Activated T-helper 9 cell treated with anti-CD3 and anti-CD28 coated beads, Interleukin-2, amount 50 U/mL, for 16 hours (primary cell): ENCODE measurements around the gene FOXP1.
"Not testable (repeated sequence)": the region's sequence is repeated elsewhere in the genome, so short reads cannot be mapped to it uniquely, and the experiment has no call there.

Source experiments
- DNase-seq: peaks from one replicate; pipeline ENCODE4 v3.0.0-alpha.2; 2020; ENCODE audit warnings: low read depth

Gene FOXP1

GRCh38 chr3:71330505-71330904 lies 253.0 kb downstream of the FOXP1 start:
- DNase-seq: no peak

DNA sequence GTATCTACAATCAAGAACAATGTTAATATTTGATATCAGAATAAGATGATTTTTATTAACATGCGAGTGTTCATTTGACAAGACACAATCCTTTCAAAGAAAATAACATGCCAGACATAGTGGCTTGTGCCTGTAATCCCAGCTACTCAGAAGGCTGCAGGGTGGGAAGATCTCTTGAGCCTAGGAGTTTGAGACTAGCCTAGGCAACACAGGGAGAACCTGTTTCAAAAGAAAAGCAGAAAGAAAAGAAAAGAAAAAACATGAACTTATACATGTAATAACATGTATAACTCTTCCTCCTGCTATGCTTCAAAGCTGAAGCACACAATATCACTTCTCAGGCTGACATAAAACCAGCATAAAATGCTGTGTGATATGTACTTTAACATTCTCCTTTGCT lies 253.7 kb downstream of the FOXP1 start:
- no peak for DNase-seq

DNA sequence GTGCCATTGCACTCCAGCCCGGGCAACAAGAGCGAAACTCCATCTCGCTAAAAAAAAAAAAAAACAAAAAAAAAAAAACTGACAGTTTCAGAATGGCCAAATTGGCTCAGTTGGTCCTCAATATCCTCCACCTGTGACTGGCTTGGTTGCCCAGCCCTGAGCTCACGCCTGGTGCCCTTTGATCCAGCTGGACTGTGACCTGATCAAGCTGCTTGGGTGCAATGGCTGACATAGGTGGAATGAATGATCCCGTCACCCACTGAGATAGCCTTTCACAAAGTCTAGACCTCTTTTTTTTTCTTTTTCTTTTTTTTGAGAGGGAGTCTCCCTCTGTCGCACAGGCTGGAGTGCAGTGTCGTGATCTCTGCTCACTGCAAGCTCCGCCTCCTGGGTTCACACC lies 254.6 kb downstream of the FOXP1 start:
- no peak for DNase-seq

GRCh38 chr3:71327936-71328335 lies 255.6 kb downstream of the FOXP1 start:
- no peak for DNase-seq

- no peak for DNase-seq
These were observed 257.8 kb downstream of the FOXP1 start for GRCh38 chr3:71325715-71326114.

- not testable (repeated sequence) for DNase-seq
These were observed 259.3 kb downstream of the FOXP1 start for GRCh38 chr3:71324224-71324623.

- DNase-seq: no peak
These were observed 260.0 kb downstream of the FOXP1 start for GRCh38 chr3:71323558-71323957.

DNA sequence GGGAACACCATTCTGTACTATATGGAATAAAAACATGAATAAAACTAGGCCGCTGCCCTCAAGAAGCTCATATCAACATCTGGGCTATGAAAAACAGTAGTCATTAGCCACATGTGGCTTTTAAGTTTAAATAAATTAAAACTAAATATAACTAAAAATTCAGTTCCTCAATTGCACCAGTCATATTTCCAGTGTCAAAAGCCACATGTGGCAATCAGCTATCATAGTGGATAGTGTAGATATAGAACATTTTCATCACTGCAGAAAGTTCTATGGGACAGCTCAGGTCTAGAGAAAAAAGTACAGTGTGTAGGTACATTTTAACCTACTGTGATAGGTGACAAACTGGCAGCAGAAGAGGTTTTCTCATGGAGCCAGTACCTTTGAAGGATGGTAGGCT lies 261.4 kb downstream of the FOXP1 start:
- DNase-seq: no peak

- no peak for DNase-seq
These were observed 263.8 kb downstream of the FOXP1 start for GRCh38 chr3:71319771-71320170.

DNA sequence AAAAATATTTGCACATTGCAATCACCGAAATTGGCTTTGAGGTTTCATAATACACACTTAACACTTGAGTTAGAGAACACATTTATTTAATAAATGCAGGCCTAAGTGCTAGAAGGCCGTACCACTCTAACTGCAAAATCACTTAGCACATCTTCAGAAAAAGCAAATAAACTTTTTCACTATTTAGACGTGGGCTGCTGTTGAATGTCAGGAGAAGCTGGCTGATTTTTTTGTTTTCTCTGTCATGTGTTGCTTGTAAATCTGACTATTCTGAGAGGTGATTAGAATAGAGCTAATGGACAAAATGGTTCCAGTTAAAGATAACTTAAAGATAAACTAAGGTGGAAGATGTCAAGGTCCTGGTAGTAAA lies 265.1 kb downstream of the FOXP1 start:
- DNase-seq: no peak

GRCh38 chr3:71317749-71318457 lies 265.6 kb downstream of the FOXP1 start:
- DNase-seq: no peak

GRCh38 chr3:71317140-71317539 lies 266.4 kb downstream of the FOXP1 start:
- DNase-seq: no peak

DNA sequence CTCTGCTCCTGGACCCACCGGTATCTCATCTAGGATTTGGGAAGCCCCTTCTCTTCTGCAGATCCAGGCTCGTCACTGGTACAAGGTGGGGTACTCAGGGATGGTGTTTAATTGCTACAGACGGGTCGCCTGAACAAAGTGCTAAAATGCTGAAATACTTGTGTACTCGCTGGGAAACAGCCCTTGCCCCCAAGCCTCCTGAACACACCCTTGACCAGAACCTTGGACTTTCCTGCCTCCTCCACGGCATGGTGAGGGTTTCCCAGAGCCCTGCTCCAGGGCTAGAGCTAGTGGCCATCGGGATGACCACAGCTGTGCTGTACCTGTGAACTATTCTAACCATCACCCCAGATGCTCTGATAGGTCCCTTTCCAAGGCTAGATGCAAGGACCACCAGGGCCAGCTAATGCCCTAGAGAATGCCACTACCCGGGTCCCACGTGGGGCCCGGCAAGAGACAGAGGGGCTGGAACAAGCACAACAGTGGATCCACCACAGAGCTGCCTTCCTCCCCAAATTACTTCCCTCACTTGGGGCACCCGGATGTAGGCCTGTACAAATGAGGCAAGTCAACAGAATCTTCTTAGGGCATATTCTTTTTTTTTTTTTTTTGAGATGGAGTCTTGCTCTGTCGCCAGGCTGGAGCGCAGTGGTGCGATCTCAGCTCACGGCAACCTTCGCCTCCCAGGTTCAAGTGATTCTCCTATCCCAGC lies 267.3 kb downstream of the FOXP1 start:
- no peak for DNase-seq

GRCh38 chr3:71315431-71315830 lies 268.1 kb downstream of the FOXP1 start:
- DNase-seq: no peak

- no peak for DNase-seq
These were observed 269.7 kb downstream of the FOXP1 start for GRCh38 chr3:71313844-71314243.

- DNase-seq: no peak
These were observed 271.1 kb downstream of the FOXP1 start for GRCh38 chr3:71312461-71312860.

DNA sequence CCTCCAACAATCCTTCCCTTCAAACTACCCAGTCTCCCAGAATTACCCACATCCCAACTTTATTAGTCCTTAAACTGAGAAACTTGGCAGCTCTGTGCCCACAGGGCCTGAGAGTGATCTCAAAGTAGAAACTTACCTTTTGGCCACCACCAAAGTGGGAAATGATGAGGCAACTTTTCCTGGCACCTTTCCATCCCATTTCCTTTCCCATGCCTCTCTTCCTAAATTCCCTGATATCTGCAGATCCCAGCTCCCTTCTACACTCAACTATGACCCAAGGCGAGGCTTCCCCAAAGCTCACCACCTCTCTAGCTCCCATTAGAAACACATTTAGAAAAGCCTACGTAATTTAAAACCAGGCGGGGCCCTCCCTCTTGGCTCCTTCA lies 271.9 kb downstream of the FOXP1 start:
- DNase-seq: no peak

DNA sequence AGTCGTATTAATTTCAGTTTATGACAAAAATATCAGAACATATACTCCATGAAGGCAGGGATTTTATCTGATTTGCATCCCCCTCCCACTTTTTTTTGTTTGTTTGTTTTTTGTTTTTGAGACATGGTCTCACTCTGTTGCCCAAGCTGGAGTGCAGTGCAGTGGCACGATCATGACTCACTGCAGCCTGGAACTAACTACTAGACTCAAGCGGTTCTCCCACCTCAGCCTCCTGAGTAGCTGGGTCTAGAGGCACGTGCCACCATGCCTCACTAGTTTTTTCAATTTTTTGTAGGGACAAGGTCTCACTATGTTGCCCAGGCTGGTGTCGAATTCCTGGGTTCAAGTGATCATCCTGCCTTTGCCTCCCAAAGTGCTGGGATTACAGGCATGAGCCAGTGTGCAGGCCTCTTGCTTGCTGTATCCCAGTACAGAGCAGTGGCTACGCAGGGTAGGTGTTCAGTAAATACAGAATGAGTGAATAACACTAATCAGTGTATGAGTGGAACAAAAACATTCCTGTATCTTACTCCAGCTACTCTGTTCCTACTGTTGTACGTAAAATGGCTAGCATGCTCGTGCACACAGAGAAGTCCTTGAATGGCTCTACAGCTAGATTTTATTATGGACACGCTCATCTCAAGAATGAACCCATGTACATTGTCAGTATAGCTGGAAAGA lies 272.4 kb downstream of the FOXP1 start:
- no peak for DNase-seq

DNA sequence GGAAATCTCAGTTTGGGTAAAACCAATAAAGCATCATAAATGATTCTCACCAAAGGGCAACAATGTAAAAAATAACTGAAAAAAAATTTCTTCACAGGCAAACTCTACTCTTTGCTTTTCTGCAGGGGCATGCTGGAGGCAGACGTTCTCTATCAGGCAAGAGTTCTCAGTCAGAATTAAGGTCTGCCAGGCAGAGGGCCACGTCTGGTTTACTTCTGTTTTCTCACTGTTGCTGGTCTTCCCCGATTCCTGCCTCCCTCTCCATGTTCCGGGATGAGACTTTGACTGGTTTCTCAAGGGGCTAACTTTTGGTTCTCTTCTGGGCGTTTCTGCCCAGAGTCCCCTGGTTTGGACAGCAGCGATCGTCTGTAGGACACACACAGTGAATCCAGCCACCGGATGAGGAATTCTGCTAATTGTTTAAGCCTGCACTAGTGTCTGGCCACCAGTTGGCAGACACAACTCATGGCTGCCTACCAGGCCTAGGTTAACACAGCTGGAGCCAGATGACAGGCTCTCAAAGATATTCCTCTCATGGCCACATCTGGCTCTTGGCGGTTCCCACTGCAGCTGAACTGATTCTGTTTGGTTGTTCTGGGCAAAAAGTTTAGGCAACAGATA lies 273.1 kb downstream of the FOXP1 start:
- DNase-seq: no peak

DNA sequence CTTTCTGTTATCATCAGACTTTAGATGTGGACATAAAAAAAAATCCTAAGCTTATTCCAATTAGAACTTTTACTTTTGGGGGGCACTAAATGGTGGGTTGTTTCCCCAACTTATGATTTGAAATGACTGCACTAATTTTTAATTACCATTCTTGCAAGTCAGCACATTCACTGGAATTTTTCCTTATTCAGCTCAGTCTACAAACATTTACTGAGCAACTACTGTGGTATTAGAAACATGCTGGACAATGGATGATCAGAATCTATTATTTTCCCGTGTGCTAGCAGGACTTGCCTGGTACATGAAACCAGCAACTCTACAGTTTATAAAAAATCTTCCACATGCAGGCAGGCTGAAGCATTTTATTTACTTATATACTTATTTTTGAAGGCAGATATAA lies 273.6 kb downstream of the FOXP1 start:
- no peak for DNase-seq

DNA sequence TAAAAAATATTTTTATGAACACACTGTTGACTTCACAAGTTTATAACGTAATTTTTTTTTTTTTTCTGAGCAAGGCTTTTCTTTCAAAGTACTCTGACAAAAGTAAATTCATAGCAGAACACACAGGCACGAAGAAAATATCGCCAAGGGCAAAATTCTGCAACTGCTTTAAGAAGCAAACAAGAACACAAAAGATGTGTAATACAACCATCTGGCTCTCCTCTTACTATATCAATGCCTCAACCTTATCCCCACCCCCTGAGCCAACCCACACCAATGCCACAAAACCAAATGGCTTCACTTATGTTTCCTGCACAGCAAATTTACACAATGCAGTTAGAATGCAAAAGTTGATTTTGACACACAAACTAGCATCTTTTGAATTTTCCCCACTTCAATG lies 274.2 kb downstream of the FOXP1 start:
- peak; percentile 16 for DNase-seq

DNA sequence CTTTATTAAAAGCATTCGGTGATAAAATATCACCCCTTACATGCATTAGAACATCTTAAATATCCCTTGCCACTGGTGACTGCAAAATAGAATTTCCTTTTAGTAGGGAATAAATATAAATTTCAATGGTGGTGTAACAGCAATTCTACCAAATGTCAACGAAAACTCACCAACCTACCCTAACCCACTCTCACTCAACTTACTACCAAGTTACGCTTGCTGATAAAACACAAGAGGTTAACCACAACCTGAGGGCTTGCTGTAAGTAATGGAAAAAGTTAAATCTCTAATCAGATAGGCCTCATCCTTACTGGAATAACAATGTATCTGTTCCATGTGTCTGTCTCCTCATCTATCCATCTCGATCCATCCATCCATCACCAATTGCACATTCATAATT lies 274.7 kb downstream of the FOXP1 start:
- no peak for DNase-seq
